Smooth muscle cell (in vitro differentiated cells): ENCODE results near the gene VMO1. TPM values are rescaled to one million over a fixed set of nuclear protein-coding genes. Genes with fewer than 3 reads are reported as not detected.

Source experiments
- DNase-seq: peaks from one replicate; lab custom pipeline; 2025; ENCODE audit not compliant: unreplicated experiment; lab: John Stamatoyannopoulos, UW
- H2AFZ ChIP-seq: fragments of 200-600 bp; sonication (generic); 2 replicates; pipeline ENCODE4 v1.6.0; 2016; ENCODE audit warnings: antibody characterized with exemption, low read depth, mild to moderate bottlenecking
- H3F3A ChIP-seq: fragments of 200-600 bp; sonication (generic); 2 replicates; pipeline ENCODE4 v1.6.0; 2017; ENCODE audit warnings: antibody characterized with exemption, low read depth
- H3K27ac ChIP-seq: fragments of 200-600 bp; sonication (generic); 2 replicates; pipeline ENCODE4 v1.5.1; 2016; ENCODE audit warnings: low read depth, mild to moderate bottlenecking
- H3K27me3 ChIP-seq: fragments of 200-600 bp; sonication (generic); 2 replicates; pipeline ENCODE4 v1.6.1; 2016; ENCODE audit warnings: low read depth, mild to moderate bottlenecking
- H3K36me3 ChIP-seq: fragments of 200-600 bp; sonication (generic); 2 replicates; pipeline ENCODE4 v1.5.1; 2016; ENCODE audit warnings: low read depth
- H3K4me1 ChIP-seq: fragments of 200-600 bp; sonication (generic); 2 replicates; pipeline ENCODE4 v1.5.1; 2016; ENCODE audit warnings: low read depth
- H3K4me2 ChIP-seq: fragments of 200-600 bp; sonication (generic); 2 replicates; pipeline ENCODE4 v1.6.0; 2016; ENCODE audit warnings: mild to moderate bottlenecking
- H3K4me3 ChIP-seq: fragments of 200-600 bp; sonication (generic); 2 replicates; pipeline ENCODE4 v1.5.1; 2016; ENCODE audit warnings: mild to moderate bottlenecking
- H3K79me2 ChIP-seq: fragments of 200-600 bp; sonication (generic); 2 replicates; pipeline ENCODE4 v1.6.0; 2016; ENCODE audit warnings: low read depth, mild to moderate bottlenecking
- H3K9ac ChIP-seq: fragments of 200-600 bp; sonication (generic); 2 replicates; pipeline ENCODE4 v1.6.0; 2016; ENCODE audit warnings: low read depth
- H3K9me3 ChIP-seq: fragments of 200-600 bp; sonication (generic); replicated peaks from 2 replicates; pipeline ENCODE4 v1.5.1; 2016; ENCODE audit warnings: low read depth
- H4K20me1 ChIP-seq: fragments of 200-600 bp; sonication (generic); 2 replicates; pipeline ENCODE4 v1.6.0; 2016; ENCODE audit warnings: low read depth
- CTCF ChIP-seq: fragments of 200-600 bp; sonication (generic); IDR thresholded peaks from 2 replicates; pipeline ENCODE4 v1.5.1; 2017; ENCODE audit warnings: borderline replicate concordance, mild to moderate bottlenecking, antibody characterized with exemption; ENCODE audit not compliant: insufficient read depth, poor library complexity, severe bottlenecking
- WGBS: methylation state at CpG from one replicate; pipeline ENCODE4 v1.1.7; 2016; ENCODE audit warnings: low lambda C conversion rate; 5-methylcytosine and 5-hydroxymethylcytosine counted together
- polyA plus RNA-seq: library from polyadenylated mRNA; unstranded; fragments of >200 nt; fragmentation: Nextera tagmentation; extraction: Ambion mirVana; gene quantifications from 2 replicates; pipeline ENCODE4 v1.2.1, GENCODE V29; 2016
- total RNA-seq: library from RNA; depleted of rRNA; stranded (reverse); fragments of >200 nt; gene quantifications from 2 replicates; pipeline ENCODE4 v1.2.3, GENCODE V29; 2014

Gene VMO1
- total and polyA plus RNA-seq, 2 experiments from 2014 or later = 0.94 TPM; not detected in 1

DNA sequence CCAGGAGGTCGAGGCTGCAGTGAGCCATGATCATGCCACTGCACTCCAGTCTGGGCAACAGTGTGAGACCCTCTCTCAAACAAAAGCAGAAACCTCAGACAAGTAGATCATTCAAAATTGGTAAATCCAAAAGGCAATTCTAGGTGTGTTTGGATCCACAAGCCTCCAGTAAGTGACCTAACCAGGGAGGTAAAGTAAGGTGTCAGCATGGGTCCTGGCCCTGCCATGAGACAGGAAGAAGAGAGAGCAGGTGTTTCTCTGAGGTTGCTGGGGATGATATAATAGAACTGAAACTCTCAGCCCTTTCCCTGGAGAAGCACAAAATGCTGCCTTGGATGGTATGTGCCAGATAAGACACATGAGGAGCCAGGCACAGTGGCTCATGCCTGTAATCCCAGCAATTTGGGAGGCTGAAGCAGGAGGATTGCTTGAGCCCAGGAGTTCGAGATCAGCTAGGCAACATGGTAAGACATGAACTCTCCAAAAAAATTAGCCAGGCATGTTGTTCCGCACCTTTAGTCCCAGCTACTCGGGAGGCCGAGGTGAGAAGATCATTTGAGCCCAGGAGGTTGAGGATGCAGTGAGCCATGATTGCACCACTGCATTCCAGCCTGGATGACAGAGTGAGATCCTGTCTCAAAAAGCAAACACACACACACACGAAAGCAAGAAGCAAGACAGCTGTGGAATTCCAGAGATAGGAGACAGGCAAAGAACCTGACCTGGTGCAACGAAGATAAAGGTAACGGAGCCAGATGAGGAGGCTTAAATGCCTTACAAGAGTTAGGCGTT is 8.0 kb downstream of the VMO1 start:
- H3K4me1 ChIP-seq = no peaks in the 10 kb centered on the region
- no peak overlapping the region for H3K4me3 ChIP-seq
- DNase-seq = no peak
- WGBS = 67% methylated on average over 9 of the region's 9 CpGs
- H3K9ac ChIP-seq = no peak overlapping the region
- H3K27me3 ChIP-seq = peaks cover 16% of the 10 kb centered on the region
- no peak overlapping the region for H3K27ac ChIP-seq
- H4K20me1 ChIP-seq = no peaks in the 10 kb centered on the region
- H2AFZ ChIP-seq = no peak overlapping the region
- no peaks in the 10 kb centered on the region for H3K9me3 ChIP-seq
- H3K79me2 ChIP-seq = no peaks in the 10 kb centered on the region
- no peaks in the 10 kb centered on the region for H3K36me3 ChIP-seq
- no peaks in the 10 kb centered on the region for H3F3A ChIP-seq
- no peak overlapping the region for H3K4me2 ChIP-seq
- TF ChIP-seq CTCF = no peak

- Histone ChIP-seq H3K4me2 (no peak overlapping the region), H3K27ac (no peak overlapping the region), H3K4me3 (no peak overlapping the region), H3K79me2 (no peaks in the 10 kb centered on the region), H3K4me1 (no peaks in the 10 kb centered on the region), H2AFZ (no peak overlapping the region), H4K20me1 (no peaks in the 10 kb centered on the region), H3K27me3 (peaks cover 8% of the 10 kb centered on the region), H3K9me3 (no peaks in the 10 kb centered on the region), H3F3A (no peaks in the 10 kb centered on the region), H3K9ac (no peak overlapping the region), H3K36me3 (no peaks in the 10 kb centered on the region)
- DNase-seq = no peak
- 81% methylated on average over 10 of the region's 10 CpGs for WGBS
- no peak for TF ChIP-seq CTCF
These were observed 13.9 kb downstream of the VMO1 start for GRCh38 chr17:4772235-4772613.

DNA sequence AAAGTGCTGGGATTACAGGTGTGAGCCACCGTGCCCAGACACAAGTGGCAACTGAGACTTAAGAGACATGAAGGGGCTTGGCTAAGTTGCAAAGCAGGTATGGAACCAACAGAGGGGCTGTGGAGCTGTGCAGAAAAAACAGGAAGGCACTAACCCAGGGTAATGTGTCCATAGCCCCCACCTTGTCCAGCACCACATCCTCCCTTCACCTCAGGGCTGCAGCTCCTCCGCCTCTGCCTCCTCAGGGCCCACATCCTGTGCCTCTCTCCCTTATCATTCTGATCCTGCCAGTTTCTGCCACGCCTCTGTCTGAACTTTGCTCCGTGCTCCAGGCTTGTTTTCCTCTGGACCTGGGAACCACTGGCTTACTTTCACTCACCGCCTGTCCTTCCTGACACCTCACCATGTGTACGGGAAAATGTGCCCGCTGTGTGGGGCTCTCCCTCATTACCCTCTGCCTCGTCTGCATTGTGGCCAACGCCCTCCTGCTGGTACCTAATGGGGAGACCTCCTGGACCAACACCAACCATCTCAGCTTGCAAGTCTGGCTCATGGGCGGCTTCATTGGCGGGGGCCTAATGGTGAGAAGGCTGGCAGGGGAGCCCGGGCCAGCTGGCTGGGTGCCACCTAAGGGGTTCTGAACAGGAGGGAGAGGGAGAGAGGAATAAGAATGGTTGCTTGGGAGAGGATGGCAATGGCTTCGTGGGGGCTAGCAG is 14.5 kb downstream of the VMO1 start, which contains the start of gene TM4SF5:
TM4SF5 (plus strand) TSS at position 368 of the 716 bp plus-strand sequence; CDS start at position 405, 37 bp downstream.
- no peaks in the 10 kb centered on the region for H3K4me1 ChIP-seq
- H3K4me3 ChIP-seq = no peak within 1 kb of the TSS
- H3K4me2 ChIP-seq = no peak within 1 kb of the TSS
- no peak within 1 kb of the TSS for H2AFZ ChIP-seq
- no peaks in the 10 kb centered on the region for H3K9me3 ChIP-seq
- peaks cover 8% of the 10 kb centered on the region for H3K27me3 ChIP-seq
- H3F3A ChIP-seq = no peaks in the 10 kb centered on the region
- no peaks in the 10 kb centered on the region for H3K36me3 ChIP-seq
- no peak within 1 kb of the TSS for H3K9ac ChIP-seq
- H4K20me1 ChIP-seq = no peaks in the 10 kb centered on the region
- TF ChIP-seq CTCF = no peak
- H3K79me2 ChIP-seq = no peaks in the 10 kb centered on the region
- WGBS = 83% methylated on average over 13 of the region's 13 CpGs
- H3K27ac ChIP-seq = no peak within 1 kb of the TSS
- DNase-seq = no peak
